Measurements from ENCODE around the gene CEP63. TPM values are rescaled to one million over a fixed set of nuclear protein-coding genes. Genes with fewer than 3 reads are reported as not detected.

The CEP63 gene
- total and polyA plus RNA-seq, 9 of the 15 experiments (the other 6 are each of a cell fraction or from before 2014, with no cell fraction given) = 5.1 to 17.8 (median 10.6) TPM

- BruUV-seq (replicated peaks) = no TSS peak
- no peak overlapping the region for H3K4me3 ChIP-seq
- no peak for TF ChIP-seq ZNF282 (CRISPR knock-in tag; IDR thresholded peaks at IDR 0.05)
- no peak for TF ChIP-seq HMG20A (CRISPR knock-in tag; conservative IDR thresholded peaks at IDR 0.05)
- TF ChIP-seq BACH1 (tag; IDR thresholded peaks at IDR 0.05) = no peak
- TF ChIP-seq IRF1 (CRISPR knock-in tag; IDR thresholded peaks at IDR 0.05; ENCODE audit: borderline replicate concordance) = no peak
- no peak for TF ChIP-seq FOS (IDR thresholded peaks at IDR 0.05; ENCODE audit: extremely low read depth, insufficient read length)
- no peak for TF ChIP-seq ZFP30 (CRISPR knock-in tag; IDR thresholded peaks at IDR 0.05; ENCODE audit: borderline replicate concordance)
- TF ChIP-seq POU5F1 (IDR thresholded peaks at IDR 0.05; ENCODE audit: borderline replicate concordance, low read depth, low read length, partially characterized antibody) = no peak
- TF ChIP-seq TEAD4 (IDR thresholded peaks at IDR 0.05; ENCODE audit: low read length) = no peak
- TF ChIP-seq TEAD4 (CRISPR knock-in tag; IDR thresholded peaks at IDR 0.05; ENCODE audit: borderline replicate concordance) = no peak
- no peak for TF ChIP-seq MTA2 (IDR thresholded peaks at IDR 0.05; ENCODE audit: low read depth)
- TF ChIP-seq MAFK (IDR thresholded peaks at IDR 0.05; ENCODE audit: low read length) = no peak
- TF ChIP-seq ZNF551 (CRISPR knock-in tag; IDR thresholded peaks at IDR 0.05) = no peak
- no peak for TF ChIP-seq ZNF696 (CRISPR knock-in tag; conservative IDR thresholded peaks at IDR 0.05)
- TF ChIP-seq CREBBP (IDR thresholded peaks at IDR 0.05; ENCODE audit: low read depth, low read length) = no peak
- FAIRE-seq (no peak), ATAC-seq (no peak), DNase-seq (ENCODE audit: extremely low read depth in 1 of 4, low spot score in 3 of 4) (no peak)
- no peaks in the 10 kb centered on the region for H3K9me3 ChIP-seq (replicated peaks; ENCODE audit: control insufficient read depth, insufficient read depth, low read depth, low read length)
- H3K36me3 ChIP-seq (ENCODE audit: control insufficient read depth, insufficient read depth, low read length) = no peaks in the 10 kb centered on the region
- in situ Hi-C loops (cut with MboI) = no loop called here
- H3K4me1 ChIP-seq (replicated peaks in 1 of 2; ENCODE audit: control insufficient read depth in 2 of 2, insufficient read depth in 2 of 2, low read length in 2 of 2) = no peaks in the 10 kb centered on the region
- no peak overlapping the region for H3K27ac ChIP-seq (ENCODE audit: extremely low read depth, low read depth, low read length)
- no peak overlapping the region for H2AFZ ChIP-seq (ENCODE audit: low read depth, low read length)
- CTCF ChIA-PET (ENCODE audit: low intra/inter-chr PET ratio) = no interaction called here
- H3K4me2 ChIP-seq (ENCODE audit: insufficient read depth, low read length) = no peak overlapping the region
- H4K20me1 ChIP-seq (replicated peaks; ENCODE audit: control insufficient read depth, insufficient read depth, low read length) = no peaks in the 10 kb centered on the region
- no peaks in the 10 kb centered on the region for H3K27me3 ChIP-seq (ENCODE audit: control insufficient read depth in 2 of 2, insufficient read depth in 2 of 2, low read length in 2 of 2)
- no peaks in the 10 kb centered on the region for H3K9me1 ChIP-seq (ENCODE audit: control insufficient read depth, insufficient read depth, low read length)
- intact Hi-C loops (cut with micrococcal nuclease) = no loop called here
- POLR2A ChIA-PET = no interaction called here
- H3K9ac ChIP-seq (ENCODE audit: insufficient read depth in 1 of 2, low read depth in 2 of 2, low read length in 2 of 2) = no peak overlapping the region
- no peaks in the 10 kb centered on the region for H3K79me2 ChIP-seq (ENCODE audit: control insufficient read depth, insufficient read depth, low read length)
- WGBS (ENCODE audit: insufficient coverage, low coverage, missing lambda C conversion rate) = 0% methylated on average over 3 of the region's 3 CpGs
These were observed 93.3 kb downstream of the CEP63 start for GRCh38 chr3:134579141-134579665.
